Measurements from ENCODE around the gene DCTD.

Gene DCTD

DNA sequence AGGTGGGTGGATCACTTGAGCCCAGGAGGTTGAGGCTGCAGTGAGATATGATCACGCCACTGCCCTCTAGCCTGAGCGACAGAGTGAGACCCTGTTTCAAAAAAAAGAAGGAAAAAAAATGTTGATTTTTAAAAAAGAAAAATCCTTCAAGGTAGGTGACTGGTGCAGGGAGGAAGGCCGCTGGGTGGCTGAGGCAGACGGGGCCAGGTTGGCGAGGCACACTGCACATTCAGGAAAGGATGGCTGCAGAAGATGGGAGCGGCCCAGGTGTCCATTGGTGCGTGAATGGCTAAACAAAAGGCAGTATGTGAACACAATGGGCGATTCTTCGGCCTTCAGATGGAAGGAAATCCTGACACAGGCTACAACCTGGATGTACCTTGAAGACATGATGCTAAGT is 30.4 kb downstream of the DCTD start:
- no peak for DNase-seq

DNA sequence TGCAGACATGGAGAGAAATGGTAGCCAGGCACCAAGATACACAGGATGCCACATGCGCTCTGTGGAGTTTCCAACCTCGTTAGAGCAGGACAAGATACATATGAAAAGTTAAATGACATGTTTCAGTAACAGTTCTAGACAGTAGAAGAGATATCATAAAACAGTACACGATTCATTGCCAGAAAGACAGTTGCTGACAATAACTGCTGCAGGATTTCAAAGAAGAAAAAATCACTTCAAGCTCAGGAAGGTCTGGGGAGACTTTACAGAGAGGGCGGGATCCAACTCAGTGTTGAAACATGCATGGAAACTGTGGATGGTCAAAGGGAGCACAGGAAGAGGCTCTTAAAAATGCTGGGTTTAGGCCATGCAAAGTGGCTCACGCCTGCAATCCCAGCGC is 31.0 kb downstream of the DCTD start:
- no peak for DNase-seq

DNA sequence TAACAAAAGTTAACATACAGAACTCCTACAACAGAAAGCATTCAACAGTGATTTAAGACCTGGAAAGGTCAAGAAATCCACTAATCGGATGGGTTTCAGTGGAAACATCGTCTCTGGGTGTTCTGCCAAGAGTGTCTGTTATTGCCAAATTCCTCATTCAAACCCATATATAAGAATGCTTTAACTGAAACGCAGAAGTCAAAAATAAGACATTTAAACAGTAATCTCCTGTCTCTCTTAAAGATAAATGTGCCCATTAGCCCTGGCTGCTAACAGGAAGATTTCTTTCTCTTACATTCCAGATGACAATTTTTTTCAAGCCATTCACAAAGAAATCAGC is 31.5 kb downstream of the DCTD start:
- DNase-seq = no peak

DNA sequence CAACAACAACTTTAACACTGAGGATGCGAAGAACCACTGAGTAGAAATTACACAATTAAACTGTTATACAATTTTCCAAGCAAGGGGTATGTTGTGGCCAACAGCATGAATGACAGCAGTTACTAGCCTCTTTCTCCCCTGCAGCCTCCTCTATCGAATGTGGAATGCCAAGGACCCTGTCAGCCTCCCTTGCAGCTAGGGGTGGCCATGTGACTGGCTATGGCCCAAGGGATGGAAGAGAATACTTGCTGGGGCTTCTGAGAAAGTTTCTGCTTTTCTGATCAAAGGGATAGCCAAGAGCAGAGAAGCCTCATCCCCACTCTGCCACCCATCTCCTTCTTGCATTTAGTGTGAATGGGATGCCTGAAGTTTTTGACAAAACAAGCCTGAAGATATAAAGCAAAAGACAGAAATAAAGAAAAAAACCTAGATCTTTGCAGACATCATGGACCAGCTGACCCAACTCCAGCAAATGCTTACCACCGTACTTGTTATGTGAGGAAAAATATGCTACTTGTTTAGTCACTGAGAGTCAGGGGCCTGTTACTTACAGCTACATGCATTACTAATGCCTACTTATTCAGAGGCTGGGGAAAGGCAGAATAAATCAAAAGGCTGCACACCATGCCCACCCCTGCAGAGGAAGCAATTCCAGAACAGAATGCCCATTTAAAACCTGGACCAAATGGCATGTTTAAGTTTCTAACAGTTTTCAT is 32.0 kb downstream of the DCTD start:
- no peak for DNase-seq

DNA sequence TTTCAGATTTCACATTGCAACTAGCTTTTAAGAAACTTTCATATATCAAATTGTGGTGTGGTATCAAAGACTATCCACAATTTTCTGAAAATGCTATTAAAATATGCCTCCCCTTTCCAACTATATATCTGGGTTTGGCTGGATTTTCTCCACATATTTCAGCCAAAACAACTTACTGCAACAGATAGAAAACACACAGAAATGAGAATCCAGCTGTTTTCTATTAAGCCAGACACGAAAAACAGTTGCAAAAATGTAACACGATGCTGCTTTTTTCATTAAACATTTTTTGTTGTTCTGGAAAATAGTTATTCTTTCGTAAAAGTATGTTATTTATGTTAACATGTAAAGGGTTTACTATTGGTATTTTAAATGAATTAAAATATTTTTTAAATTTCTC is 33.1 kb downstream of the DCTD start:
- DNase-seq = no peak

DNA sequence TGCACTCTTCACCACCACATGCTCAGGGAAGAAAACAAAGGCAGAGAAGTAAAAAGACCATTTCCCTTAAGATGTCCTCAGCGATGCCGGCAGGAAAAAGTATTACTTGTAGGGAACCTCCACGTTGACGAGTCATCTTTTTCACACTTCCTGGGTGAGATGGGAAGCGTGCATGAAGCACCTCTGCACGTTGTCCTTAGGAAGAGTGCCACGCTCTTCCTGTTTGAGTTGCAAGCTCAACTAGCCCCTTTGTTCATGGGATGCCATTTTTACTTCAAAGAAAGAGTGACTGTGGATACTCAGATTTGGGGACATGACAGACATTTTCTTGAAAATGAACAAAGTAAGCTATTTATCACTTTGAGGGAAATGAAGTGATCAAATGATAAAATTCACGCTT is 33.8 kb downstream of the DCTD start:
- DNase-seq = no peak

DNA sequence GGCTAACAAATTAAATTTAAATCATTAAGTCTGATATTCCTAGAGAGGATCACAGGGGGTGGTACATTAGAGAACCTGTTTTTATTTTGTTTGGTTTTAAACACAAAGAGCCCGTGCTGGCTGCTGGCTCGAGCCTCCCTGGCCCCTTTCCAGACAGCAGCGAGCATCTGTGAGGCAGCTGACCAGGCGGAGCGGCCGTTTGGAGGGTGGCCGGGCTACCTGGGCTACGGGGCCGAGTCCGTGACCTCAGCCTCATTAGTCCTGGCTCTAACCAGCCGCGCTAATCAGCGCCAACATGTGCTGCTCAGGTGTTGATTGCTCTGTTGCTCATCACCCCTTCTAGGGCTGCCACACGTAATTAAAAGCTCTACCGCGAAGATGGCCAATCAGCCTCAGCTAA is 35.3 kb downstream of the DCTD start:
- DNase-seq = no peak

DNA sequence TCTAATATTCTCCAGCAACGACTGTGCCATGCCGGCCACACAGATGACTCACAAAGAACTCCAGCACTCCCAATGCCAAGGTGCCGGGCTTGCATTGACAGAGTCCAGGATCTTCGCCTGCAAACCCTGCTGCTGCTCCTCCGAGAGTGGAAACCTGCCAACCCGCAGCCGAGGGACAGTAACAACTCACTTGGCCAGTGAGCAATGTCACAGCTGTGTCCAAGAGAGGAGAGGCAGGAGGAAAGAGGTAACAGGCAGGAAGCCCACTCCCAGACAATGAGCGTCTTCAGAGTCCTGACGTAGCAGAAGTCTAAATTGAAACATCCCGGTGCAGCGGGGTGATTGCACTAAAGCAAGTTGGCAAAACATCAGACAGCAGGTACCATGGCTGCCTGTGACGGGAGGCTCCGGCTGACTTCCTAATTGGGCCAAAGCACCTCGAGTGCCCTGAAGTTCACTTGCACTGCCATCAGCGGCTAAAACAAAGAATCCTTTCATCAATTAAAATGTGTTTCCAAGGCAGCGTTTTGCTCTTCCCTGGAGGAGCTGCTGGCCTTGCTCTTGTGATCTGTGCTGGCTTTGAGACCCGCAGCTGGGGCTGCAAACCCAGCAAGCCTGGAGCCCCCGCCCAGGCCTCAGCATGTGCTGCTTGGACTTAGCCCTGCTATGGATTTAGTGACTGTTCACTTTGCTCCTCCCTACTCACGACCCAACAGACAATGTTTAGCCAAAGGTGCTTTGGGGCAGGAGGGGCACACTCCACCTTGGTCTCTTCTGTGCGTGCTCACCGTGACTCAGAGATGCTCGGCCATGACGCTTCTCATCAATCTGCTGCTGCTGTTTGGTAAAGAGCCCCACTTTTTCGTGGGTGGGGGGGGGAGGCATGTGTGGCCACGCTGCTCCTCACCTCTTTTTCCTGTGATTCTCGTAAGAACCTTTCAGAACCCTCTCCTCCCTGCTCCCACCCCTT is 36.5 kb downstream of the DCTD start:
- no peak for DNase-seq

DNA sequence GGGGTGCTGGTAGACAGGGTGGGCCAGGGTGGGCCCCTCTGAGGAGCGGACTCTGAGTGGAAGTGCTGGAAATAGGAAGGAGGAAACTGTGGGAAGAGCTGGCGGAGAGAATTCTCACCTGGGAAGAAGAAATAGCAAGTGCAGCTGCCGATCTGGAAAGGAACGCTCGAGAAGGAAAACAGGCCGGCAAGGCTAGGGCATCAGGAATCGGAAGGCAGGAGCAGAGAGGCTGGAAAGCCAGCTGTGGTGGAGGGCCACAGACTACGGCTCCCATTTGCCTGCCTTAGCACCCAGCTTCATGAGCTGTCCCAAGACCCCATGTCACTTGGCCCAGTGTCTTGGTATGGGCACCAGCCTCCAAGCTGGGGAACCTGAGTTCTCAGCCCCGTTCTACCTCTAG is 37.3 kb downstream of the DCTD start:
- no peak for DNase-seq

DNA sequence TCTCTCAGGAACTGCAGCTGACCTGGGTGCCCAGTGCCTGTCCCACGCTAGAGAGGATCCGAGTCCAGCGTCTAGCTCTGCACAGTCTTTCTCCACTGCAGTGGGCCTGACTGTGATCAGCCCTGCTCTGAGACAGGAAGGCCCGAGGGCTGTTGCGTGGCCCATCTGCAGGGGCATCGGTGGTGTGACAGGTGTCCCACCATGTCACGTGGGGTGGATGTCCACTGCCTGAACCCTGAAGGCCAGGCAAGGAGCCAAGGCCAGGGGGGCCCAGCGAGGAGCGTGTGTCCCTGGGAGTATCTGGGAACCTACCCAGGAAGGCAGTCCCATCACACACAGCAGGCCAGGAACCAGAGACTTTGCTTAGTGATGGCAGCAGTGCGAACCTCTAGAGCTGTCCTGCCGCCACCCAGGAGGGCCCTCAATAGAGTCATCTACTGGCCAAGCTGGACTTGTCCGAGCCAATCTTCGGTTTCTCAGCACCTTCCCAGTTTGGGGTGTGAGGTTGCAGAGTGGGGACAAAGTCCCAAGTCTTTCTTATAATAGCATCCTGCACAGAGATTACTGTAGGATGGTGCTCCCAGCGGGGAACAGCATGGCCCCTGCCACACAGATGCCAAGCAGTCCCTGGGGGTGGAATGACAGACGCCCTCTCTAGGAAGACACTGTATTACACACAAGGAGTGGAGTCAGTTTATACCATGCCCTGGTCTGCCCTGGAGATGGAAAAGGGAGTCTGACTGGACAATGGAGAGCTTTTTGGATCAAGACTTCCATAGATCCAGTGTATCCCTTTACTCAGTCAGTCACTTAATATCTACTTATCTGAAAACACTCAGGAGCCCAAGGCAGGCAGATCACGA is 38.3 kb downstream of the DCTD start:
- no peak for DNase-seq

DNA sequence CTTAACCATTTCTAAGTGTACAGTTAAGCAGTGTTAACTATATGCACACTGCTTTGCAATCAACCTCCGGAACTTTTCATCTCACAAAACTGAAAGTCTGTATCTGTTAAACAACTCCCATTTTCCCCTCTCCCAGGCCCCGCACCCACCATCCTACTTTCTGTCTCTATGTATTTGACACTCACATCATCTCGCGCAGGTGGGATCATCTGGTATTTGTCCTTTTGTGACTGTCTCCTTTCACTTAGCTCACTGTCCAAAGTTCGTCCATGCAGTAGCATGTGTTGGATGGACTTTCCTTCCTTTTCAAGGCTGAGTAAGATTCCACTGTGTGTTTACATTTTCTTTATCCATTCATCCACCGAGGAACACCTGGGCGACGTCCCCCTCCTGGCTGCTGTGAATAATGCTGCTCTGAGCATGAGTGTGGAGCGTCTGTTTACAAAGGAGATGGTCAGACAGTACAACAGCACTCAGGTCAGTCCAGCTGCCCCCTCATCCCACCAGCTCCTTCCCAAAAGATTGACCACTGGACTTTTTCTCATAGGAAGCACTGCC is 39.8 kb downstream of the DCTD start:
- DNase-seq = no peak

DNA sequence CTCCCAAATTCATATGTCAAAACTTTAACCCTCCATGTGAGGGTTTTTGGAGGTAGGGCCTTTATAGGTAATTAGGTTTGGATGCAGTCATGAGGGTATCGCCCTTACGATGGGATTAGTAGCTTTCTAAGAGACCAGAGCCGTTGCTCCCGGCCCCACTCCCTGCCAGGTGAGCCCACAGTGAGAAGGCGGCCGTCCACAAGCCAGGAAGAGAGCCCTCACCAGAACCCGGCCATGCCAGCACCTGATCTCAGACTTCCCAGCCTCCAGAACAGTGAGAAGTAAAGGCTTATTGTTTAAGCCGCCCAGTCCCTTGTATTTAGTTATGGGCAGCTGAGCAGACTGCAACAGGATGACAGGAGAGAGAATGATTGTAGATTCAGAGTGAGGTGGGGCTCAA is 40.8 kb downstream of the DCTD start:
- DNase-seq = no peak

DNA sequence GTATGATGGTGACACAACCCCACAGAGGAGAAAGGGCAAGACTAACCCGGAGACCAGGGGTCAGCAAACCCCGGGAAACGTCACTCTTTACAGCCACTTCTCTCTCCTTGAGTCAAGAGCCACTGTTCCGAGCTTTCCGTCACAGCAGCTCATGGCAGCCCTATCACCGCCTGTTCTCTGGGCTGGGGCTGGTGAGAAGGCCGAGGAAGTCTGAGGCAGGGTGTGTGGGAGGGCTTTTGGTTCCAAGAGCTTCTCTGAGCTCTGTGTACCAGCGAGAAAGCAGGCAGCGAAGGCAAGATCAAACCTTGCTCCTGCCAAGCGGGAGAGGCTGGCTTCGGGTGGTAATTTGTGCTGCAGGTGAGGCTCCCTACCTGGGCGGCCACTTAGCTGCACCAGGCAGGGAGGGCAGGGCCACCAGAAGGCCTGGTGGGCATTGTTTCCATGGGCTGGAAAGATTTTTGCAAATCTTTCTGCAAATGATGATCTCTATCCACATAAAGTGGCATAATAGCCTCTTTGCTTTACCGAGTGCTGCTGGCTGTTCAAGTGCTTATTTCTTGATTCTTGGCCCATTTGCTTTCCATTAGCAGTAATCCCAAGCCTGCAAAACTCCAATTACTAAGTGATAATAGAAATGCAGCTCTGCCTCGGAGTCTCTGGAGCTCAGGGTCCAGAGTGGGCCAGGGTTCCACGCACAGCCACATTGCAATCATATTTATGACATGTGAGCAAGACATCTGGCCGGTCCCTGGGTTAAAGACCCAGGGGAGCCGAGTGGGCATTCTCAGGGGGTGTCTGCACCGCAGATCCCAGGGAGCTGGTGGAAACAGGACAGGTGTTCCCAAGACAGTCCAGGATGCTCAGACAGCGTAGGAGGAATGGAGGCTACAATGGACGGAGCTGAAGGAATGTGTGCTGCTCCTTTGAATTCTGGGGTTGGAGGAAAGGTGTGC is 41.5 kb downstream of the DCTD start:
- DNase-seq = no peak

DNA sequence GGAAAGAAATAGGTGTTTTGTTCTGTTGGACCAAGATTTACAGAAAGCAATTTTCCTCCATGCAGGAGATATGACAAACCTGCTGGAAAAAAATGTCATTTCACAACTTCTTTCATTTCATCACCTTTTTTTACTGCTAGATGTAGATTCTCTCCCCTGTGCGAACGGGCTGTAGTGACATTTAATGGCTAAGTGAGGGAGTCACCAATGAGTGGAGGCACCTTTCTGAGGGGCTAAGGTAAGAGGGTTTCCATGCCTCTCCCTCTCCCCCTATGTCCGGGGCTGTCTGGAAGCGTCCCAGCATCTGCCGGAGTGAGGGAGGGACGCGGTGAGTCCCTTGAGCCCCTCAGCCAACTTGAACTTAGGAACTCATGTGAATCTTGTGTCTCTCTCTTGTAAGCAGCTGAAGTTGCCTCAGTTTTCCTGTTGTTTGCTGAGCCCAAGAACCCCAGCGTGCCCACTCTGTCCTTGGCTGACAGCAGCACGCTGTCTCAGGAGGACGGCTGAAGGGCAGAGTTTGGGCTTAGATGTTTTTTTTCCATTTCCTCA is 42.3 kb downstream of the DCTD start:
- DNase-seq = no peak

DNA sequence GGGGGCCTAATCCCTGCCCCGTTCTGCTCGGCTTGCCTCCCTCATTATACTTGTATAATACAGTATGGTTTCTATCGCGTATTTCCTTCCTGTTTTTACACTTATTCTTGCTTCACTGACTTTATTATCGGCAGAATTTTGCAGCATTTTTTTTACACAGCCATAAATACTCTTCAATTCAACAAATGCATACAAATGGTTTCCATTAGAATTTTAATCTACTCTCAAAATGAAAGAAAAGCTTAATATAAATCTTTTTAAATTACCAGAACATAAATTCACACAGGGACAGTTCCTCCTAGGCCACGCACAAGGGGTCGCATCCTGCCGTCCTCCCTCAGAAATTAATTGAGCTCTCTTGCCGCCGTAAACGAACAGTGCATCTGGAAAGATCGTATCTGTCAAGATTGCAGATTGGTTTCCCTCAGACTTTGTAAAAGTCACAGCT is 42.9 kb downstream of the DCTD start:
- DNase-seq = no peak

DNA sequence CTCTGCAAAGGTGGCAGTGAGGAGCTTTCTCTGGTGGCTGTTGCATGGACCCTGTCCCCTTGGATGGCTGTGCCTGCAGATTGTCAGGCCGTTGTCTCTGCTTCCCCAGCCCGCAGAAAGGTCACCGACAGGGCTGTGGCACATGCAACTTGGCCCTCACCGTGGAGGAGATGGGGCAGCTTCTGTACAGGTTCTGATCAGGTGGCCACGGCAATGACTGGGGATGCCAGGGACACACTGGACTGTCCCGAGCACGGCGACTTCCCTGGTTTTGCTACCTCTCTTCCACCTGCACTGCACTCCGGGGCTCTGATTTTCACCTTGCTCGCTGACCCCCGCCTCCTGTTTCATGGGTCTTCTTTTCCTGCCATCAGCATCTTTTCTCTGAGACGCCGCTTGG is 43.5 kb downstream of the DCTD start:
- DNase-seq = no peak

DNA sequence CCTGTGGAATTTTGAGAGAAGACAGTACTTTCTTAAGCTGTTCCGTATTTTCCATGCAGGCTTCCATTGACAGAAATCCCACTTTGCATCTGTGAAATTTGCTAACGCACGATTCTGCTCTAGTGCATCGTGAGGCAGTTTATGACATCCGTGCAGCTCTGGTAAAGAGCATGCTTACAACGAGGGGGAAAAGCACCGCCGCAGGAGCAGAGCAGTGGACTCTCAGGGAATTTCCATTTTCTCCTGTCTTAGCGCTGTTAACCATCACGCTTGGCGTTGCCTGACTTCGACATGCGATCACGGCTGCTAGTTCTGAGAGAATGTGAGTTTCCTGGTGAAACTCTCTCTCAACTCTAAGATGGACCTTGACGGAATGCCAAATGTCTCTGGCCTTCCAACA is 43.9 kb downstream of the DCTD start:
- no peak for DNase-seq

DNA sequence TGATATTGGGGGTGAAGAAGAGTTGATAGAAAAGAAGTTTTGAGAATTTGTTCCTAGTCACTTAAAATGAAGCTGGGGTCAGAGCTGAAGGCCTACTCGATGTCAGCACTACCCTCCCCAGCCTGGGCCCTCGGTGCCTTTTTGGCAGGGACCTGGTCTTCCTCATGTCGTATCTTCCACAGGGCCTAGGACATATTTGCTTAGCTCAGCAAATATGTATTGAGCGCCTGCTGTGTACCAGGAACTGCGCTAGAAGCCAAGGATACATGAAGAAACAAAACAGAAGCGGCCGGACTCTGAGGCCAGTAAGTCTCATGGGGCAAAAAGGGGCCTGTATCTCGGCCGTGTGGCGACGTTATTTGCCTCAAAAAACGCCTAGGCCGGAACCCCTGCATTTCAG is 44.3 kb downstream of the DCTD start:
- DNase-seq = no peak

DNA sequence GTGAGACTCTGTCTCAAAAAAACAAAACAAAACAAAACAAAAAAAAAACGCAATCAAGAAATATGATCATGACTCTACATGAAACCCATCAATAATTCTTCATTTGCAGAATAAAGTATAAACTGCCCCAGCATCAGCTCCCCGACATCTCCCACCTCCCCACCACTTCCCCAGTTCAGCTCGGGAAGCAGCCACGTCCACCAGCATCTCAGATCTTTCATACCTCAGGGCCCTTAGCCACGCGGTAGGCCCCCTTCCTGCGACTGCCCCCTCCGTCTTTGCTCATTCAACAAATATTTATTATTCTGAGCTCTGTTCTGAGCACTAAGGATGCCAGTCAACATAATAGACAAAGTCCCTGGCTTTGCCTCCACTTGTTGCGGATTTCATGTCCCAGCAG is 45.6 kb downstream of the DCTD start:
- DNase-seq = no peak

DNA sequence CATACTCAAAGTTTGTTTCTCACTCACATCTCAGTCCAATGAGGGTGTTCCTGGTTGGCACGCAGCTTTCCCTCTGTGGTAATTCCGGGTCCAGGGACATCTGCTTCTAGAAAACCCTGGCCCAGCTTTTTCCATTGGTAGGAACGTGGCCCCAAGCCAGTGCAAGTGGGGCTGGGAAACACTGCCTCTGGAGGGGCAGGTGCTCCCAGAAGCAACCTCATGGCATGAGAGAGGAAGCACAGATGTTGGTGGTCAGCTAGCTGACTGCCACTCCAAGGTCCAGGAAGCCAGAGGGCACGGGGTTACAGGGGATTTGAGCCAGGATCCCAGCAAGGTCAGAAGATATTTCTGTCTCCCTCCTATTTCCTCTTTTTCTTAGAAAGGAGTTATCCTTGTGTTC is 47.5 kb downstream of the DCTD start:
- DNase-seq = no peak

DNA sequence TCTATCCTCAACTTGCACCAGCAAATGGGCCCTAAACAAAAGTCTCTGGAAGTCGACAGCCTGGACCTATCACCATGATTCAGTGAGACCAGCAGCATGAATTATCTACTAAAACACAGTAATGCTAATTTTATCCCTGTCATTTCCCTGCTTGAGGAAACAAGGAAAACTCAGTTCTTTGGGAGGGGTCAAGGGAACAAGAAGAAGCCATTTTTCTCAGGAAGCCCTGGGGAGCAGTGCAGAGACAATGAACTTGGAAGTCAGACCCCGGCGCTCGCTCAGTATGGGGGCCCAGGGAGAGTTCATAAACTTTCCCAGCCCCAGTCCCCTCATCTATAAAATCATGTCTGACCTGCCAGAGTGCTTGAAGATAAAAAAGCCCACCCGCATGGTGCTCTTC is 50.4 kb downstream of the DCTD start:
- no peak for DNase-seq

DNA sequence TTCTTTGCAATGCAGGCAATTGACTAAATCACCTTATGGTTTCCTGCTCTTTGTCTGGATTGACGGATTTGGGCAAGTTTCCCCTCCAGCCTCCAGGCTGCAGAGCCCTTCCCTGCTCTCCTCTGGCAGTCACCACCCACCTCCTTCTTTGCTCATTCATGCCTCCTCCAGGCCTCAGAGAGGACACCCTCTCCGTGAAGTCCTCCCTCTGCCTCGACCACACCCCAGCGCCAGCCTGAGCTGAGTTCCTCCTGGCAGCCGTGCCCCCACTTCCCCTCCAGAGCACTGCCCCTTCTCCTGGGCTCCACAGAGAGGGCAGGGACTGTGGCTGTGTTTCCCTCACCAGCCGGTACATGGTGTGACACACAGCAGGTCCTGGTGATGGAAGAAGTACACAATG is 53.7 kb downstream of the DCTD start:
- DNase-seq = no peak
